Naive B cell (primary cell): ENCODE data around the gene TMPRSS13. TPM values are rescaled to one million over a fixed set of nuclear protein-coding genes. Genes with fewer than 3 reads are reported as not detected.
A peak's percentile ranks its signal among the peaks of the same experiment; 100 is the strongest.

Source experiments
- ATAC-seq, 2 donors: fragments of 150-1000 bp; cut with Tn5 transposase; 2 replicates each; pipeline ENCODE4 v1.10.0; 2021; ENCODE audit warnings: low read depth in 2 of 2, mild to moderate bottlenecking in 2 of 2, moderate library complexity in 2 of 2
- DNase-seq: peaks from one replicate; pipeline ENCODE4 v3.0.0; 2022
- H3K27ac Mint-ChIP-seq, 6 donors: one replicate each; pipeline ENCODE4 v1.8.0; 2020 to 2022; ENCODE audit warnings: mild to moderate bottlenecking in 6 of 6, mixed read lengths in 6 of 6, moderate library complexity in 5 of 6, inconsistent platforms in 2 of 6
- H3K27me3 Mint-ChIP-seq, 3 donors: one replicate each; pipeline ENCODE4 v1.8.0; 2021 to 2022; ENCODE audit warnings: mixed read lengths in 3 of 3, mild to moderate bottlenecking in 1 of 3
- H3K36me3 Mint-ChIP-seq, 2 donors: one replicate each; pipeline ENCODE4 v1.8.0; 2020 to 2022; ENCODE audit warnings: mixed read lengths in 2 of 2, inconsistent platforms in 1 of 2, mild to moderate bottlenecking in 1 of 2
- H3K4me1 Mint-ChIP-seq, 3 donors: one replicate each; pipeline ENCODE4 v1.8.0; 2020 to 2022; ENCODE audit warnings: mixed read lengths in 3 of 3, inconsistent platforms in 1 of 3, mild to moderate bottlenecking in 1 of 3, moderate library complexity in 1 of 3
- H3K4me3 Mint-ChIP-seq, 8 donors: one replicate each; pipeline ENCODE4 v1.8.0; 2020 to 2022; ENCODE audit warnings: mild to moderate bottlenecking in 8 of 8, mixed read lengths in 8 of 8, moderate library complexity in 8 of 8, inconsistent platforms in 2 of 8
- H3K9me3 Mint-ChIP-seq, 7 donors: one replicate each; pipeline ENCODE4 v1.8.0; 2020 to 2022; ENCODE audit warnings: mixed read lengths in 7 of 7, mild to moderate bottlenecking in 5 of 7, inconsistent platforms in 2 of 7, moderate library complexity in 1 of 7
- polyA plus RNA-seq, 6 donors: library from polyadenylated mRNA; unstranded; fragments of 300-500 nt; fragmentation: Illumina TruSeq; gene quantifications; one replicate each; pipeline ENCODE4 v1.2.3, GENCODE V29; 2021; ENCODE audit warnings: low read depth in 6 of 6

The TMPRSS13 gene
- polyA plus RNA-seq, 6 donors from 2014 or later = 0.24 to 0.87 (median 0.84) TPM; not detected in 1

- peak overlapping the region in 1 of 6 donors; percentile 77 for H3K27ac Mint-ChIP-seq
- DNase-seq (no peak), ATAC-seq (no peak)
- no peak overlapping the region for H3K4me3 Mint-ChIP-seq
- H3K4me1 Mint-ChIP-seq = peaks cover 10 to 22% (median 12%) of the 10 kb centered on the region in 3 donors
- peaks cover 0 to 12% (median 0%) of the 10 kb centered on the region in 3 donors for H3K27me3 Mint-ChIP-seq
- no peaks in the 10 kb centered on the region for H3K36me3 Mint-ChIP-seq
- H3K9me3 Mint-ChIP-seq = no peaks in the 10 kb centered on the region
These were observed 7.3 kb downstream of the TMPRSS13 start for GRCh38 chr11:117921893-117922292.

- H3K27ac Mint-ChIP-seq = peak overlapping the region in 2 of 6 donors; percentile 23 to 77
- peaks cover 10 to 22% (median 12%) of the 10 kb centered on the region in 3 donors for H3K4me1 Mint-ChIP-seq
- H3K4me3 Mint-ChIP-seq = no peak overlapping the region
- H3K9me3 Mint-ChIP-seq = no peaks in the 10 kb centered on the region
- ATAC-seq = no peak
- no peaks in the 10 kb centered on the region for H3K36me3 Mint-ChIP-seq
- DNase-seq = no peak
- H3K27me3 Mint-ChIP-seq = peaks cover 0 to 12% (median 2%) of the 10 kb centered on the region in 3 donors
These were observed 7.7 kb downstream of the TMPRSS13 start for GRCh38 chr11:117921456-117921855.

GRCh38 chr11:117919781-117920221 lies 9.4 kb downstream of the TMPRSS13 start:
- Mint-ChIP-seq H3K27ac (peak overlapping the region in 5 of 6 donors; percentile 41 to 89 (median 70)), H3K4me1 (peaks cover 10 to 22% (median 12%) of the 10 kb centered on the region in 3 donors), H3K36me3 (no peaks in the 10 kb centered on the region), H3K4me3 (peak overlapping the region in 3 of 8 donors; percentile 18 to 56 (median 43)), H3K9me3 (no peaks in the 10 kb centered on the region), H3K27me3 (peaks cover 3 to 9% (median 7%) of the 10 kb centered on the region in 3 donors)
- peak in 1 of 2 donors; percentile 55 for ATAC-seq
- DNase-seq = no peak

- Mint-ChIP-seq H3K27me3 (peaks cover 5 to 11% (median 9%) of the 10 kb centered on the region in 3 donors), H3K36me3 (no peaks in the 10 kb centered on the region), H3K4me1 (peaks cover 10 to 22% (median 12%) of the 10 kb centered on the region in 3 donors), H3K9me3 (no peaks in the 10 kb centered on the region), H3K4me3 (peak overlapping the region in 4 of 8 donors; percentile 10 to 56 (median 30)), H3K27ac (peak overlapping the region; percentile 39 to 89 (median 62))
- ATAC-seq (peak; percentile 95 to 97), DNase-seq (peak; percentile 30)
These were observed 9.9 kb downstream of the TMPRSS13 start for GRCh38 chr11:117919341-117919740.

- Mint-ChIP-seq H3K9me3 (no peaks in the 10 kb centered on the region), H3K4me1 (peaks cover 10 to 22% (median 12%) of the 10 kb centered on the region in 3 donors), H3K36me3 (no peaks in the 10 kb centered on the region), H3K4me3 (peak overlapping the region in 1 of 8 donors; percentile 41), H3K27ac (peak overlapping the region in 2 of 6 donors; percentile 53 to 72), H3K27me3 (peaks cover 5 to 14% (median 9%) of the 10 kb centered on the region in 3 donors)
- no peak for DNase-seq
- no peak for ATAC-seq
These were observed 10.6 kb downstream of the TMPRSS13 start for GRCh38 chr11:117918366-117919255.

GRCh38 chr11:117917591-117918151 lies 11.5 kb downstream of the TMPRSS13 start:
- H3K36me3 Mint-ChIP-seq = peaks cover 0 to 2% of the 10 kb centered on the region in 2 donors

GRCh38 chr11:117916956-117917355 lies 12.2 kb downstream of the TMPRSS13 start:
- H3K9me3 Mint-ChIP-seq = no peaks in the 10 kb centered on the region
- ATAC-seq = no peak
- DNase-seq = no peak
- H3K4me3 Mint-ChIP-seq = peak overlapping the region in 1 of 8 donors; percentile 10
- peak overlapping the region in 1 of 6 donors; percentile 54 for H3K27ac Mint-ChIP-seq
- H3K36me3 Mint-ChIP-seq = peaks cover 0 to 8% of the 10 kb centered on the region in 2 donors
- peaks cover 9 to 14% (median 9%) of the 10 kb centered on the region in 3 donors for H3K27me3 Mint-ChIP-seq
- peaks cover 10 to 22% (median 12%) of the 10 kb centered on the region in 3 donors for H3K4me1 Mint-ChIP-seq

More at GRCh38 chr11:117917591-117918151, 11.5 kb downstream of the TMPRSS13 start:
- Mint-ChIP-seq H3K27ac (peak overlapping the region in 1 of 6 donors; percentile 37), H3K27me3 (peaks cover 9 to 14% (median 9%) of the 10 kb centered on the region in 3 donors), H3K4me1 (peaks cover 10 to 22% (median 12%) of the 10 kb centered on the region in 3 donors), H3K4me3 (no peak overlapping the region), H3K9me3 (no peaks in the 10 kb centered on the region)
- DNase-seq (no peak), ATAC-seq (no peak)

- Mint-ChIP-seq H3K4me3 (no peak overlapping the region), H3K4me1 (peaks cover 10 to 21% (median 12%) of the 10 kb centered on the region in 3 donors), H3K27ac (no peak overlapping the region), H3K36me3 (peaks cover 7 to 8% of the 10 kb centered on the region in 2 donors), H3K27me3 (peaks cover 9 to 16% (median 16%) of the 10 kb centered on the region in 3 donors), H3K9me3 (no peaks in the 10 kb centered on the region)
- ATAC-seq (no peak), DNase-seq (no peak)
These were observed 13.4 kb downstream of the TMPRSS13 start for GRCh38 chr11:117915672-117916235.

GRCh38 chr11:117914991-117915618 lies 14.1 kb downstream of the TMPRSS13 start:
- H3K27ac Mint-ChIP-seq = peak overlapping the region in 1 of 6 donors; percentile 28
- peaks cover 8 to 9% of the 10 kb centered on the region in 2 donors for H3K36me3 Mint-ChIP-seq
- DNase-seq (no peak), ATAC-seq (no peak)
- peaks cover 10 to 15% (median 11%) of the 10 kb centered on the region in 3 donors for H3K4me1 Mint-ChIP-seq
- H3K4me3 Mint-ChIP-seq = no peak overlapping the region
- no peaks in the 10 kb centered on the region for H3K9me3 Mint-ChIP-seq
- peaks cover 9 to 17% (median 16%) of the 10 kb centered on the region in 3 donors for H3K27me3 Mint-ChIP-seq

GRCh38 chr11:117914398-117914761 lies 14.8 kb downstream of the TMPRSS13 start:
- Mint-ChIP-seq H3K4me1 (peaks cover 3 to 7% (median 5%) of the 10 kb centered on the region in 3 donors), H3K27ac (peak overlapping the region in 1 of 6 donors; percentile 28), H3K4me3 (no peak overlapping the region), H3K9me3 (no peaks in the 10 kb centered on the region), H3K27me3 (peaks cover 9 to 17% (median 16%) of the 10 kb centered on the region in 3 donors), H3K36me3 (peaks cover 8 to 9% of the 10 kb centered on the region in 2 donors)
- DNase-seq (no peak), ATAC-seq (no peak)

GRCh38 chr11:117913736-117914397 lies 15.3 kb downstream of the TMPRSS13 start:
- no peak for ATAC-seq
- Mint-ChIP-seq H3K4me3 (peak overlapping the region in 1 of 8 donors; percentile 36), H3K27me3 (peaks cover 9 to 17% (median 16%) of the 10 kb centered on the region in 3 donors)

GRCh38 chr11:117912497-117912896 lies 16.7 kb downstream of the TMPRSS13 start:
- no peak for ATAC-seq
- Mint-ChIP-seq H3K36me3 (peaks cover 8 to 9% of the 10 kb centered on the region in 2 donors), H3K27me3 (peaks cover 9 to 22% (median 17%) of the 10 kb centered on the region in 3 donors), H3K4me1 (no peaks in the 10 kb centered on the region), H3K9me3 (no peaks in the 10 kb centered on the region), H3K4me3 (no peak overlapping the region), H3K27ac (no peak overlapping the region)
- no peak for DNase-seq

More at GRCh38 chr11:117913736-117914397, 15.3 kb downstream of the TMPRSS13 start:
- peaks cover 8 to 9% of the 10 kb centered on the region in 2 donors for H3K36me3 Mint-ChIP-seq
- peaks cover 0 to 3% (median 0%) of the 10 kb centered on the region in 3 donors for H3K4me1 Mint-ChIP-seq
- H3K9me3 Mint-ChIP-seq = no peaks in the 10 kb centered on the region
- no peak for DNase-seq
- peak overlapping the region in 1 of 6 donors; percentile 7 for H3K27ac Mint-ChIP-seq
